Suppressor macrophage treated with lipopolysaccharide for 1 hour (primary cell): ENCODE data around the gene NOA1.
"Not testable (repeated sequence)": the region's sequence is repeated elsewhere in the genome, so short reads cannot be mapped to it uniquely, and the experiment has no call there.

Source experiments
- DNase-seq, 3 donors: peaks; one replicate each; pipeline ENCODE4 v3.0.0-alpha.2; 2020 to 2022

The NOA1 gene

DNA sequence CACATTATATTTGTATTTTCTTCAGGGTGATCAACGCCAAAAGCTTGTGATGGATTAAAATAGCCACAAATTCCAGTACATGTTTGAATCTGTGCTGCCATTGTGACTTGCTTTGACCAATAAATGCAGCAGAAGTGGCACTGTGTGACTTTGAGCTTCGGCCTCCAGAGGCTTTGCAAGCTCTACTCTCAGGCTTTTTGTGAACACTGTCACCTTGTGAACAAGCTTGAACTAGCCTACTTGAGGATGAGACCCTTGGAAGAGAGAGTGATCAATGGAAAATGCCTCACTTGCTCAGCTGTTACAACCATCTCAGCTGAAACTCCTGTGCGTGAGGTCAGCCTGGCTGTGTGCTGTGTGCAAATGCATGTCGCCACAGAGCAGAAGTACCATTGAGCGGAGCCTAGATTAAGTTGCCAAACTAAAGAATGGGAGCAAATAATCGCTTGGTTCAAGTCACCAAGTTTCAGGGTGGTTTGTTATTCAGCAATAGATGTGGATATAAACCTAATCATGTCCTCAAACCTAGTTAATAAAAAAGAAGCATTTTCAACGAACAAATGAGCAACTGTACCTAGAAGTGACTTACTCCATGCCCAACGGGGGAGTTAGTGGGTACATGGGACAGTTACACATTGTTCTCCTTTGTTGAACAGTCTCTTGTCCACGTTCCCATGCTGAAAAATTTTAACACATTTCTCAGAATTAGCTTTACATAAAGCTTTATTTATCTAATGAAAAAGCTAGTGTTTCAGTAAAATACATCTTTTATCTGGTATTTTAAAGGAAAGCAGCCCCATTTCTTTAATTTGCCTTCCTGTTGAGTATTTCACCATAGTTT, 23.5 kb downstream of the NOA1 start:
- DNase-seq: no peak

DNA sequence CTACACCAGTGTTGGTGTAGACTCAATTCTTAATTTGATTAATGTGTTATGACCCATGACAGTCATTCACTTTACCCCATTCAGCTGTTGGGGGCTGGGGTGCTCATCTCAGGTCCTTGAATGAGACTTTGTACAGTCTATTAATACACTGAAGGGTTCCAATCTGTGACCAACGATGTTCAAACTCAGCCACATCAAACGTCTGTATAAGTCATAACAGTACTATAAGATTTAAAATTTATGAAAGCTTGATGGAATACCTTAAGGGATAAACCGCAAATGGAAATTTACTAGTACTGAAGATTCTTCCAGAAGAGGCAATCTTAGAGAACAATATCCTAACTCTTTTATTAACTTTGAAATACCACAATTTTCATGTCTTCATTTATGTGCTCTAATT, 36.0 kb downstream of the NOA1 start:
- DNase-seq: no peak

DNA sequence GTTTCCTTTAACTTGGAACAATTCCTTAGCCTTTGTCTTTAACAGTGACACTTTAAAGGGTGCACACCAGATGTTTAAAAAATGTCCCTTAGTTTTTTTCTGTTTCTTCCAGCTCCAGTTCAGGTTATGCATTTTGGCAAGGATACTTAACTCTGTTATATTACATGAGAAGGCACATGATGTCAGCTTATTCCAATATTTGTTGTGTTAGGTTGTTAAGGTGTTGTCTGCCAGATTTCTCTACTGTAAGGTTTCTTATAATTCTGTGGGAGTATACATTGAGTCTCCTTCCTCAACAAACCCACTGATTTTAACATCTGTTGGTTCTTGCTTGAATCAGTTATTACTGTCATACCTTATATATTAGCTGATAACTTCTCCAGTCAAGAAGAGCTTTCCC, 36.4 kb downstream of the NOA1 start:
- DNase-seq: no peak

DNA sequence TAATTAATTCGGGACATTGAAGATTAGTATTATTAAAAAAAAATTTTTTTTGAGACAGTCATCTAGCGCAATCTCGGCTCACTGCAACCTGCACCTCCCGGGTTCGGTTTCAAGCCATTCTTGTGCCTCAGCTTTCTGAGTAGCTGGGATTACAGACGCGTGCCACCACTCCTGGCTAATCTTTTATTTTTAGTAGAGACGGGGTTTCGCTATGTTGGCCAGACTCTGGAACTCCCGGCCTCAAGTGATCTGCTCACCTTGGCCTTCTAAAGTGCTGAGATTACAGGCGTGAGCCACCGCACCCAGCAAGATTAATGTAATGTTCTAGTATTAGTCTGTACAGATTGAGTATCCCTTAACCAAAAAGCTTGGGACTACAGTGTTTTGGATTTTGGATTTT, 37.0 kb downstream of the NOA1 start:
- DNase-seq: no peak

DNA sequence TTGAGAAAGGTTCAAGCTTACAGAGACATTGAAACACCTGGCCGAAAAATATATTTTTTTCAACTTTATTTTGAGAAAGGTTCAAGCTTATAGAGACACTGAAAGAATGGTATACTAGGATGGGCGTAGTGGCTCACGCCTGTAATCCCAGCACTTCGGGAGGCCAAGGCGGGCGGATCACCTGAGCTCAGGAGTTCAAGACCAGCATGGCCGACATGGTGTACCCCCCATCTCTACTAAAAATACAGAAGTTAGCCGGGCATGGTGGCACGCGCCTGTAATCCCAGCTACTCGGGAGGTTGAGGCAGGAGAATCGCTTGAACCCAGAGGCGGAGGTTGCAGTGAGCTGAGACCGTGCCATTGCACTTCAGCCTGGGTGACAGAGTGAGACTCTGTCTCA, 37.6 kb downstream of the NOA1 start:
- not testable (repeated sequence) for DNase-seq

DNA sequence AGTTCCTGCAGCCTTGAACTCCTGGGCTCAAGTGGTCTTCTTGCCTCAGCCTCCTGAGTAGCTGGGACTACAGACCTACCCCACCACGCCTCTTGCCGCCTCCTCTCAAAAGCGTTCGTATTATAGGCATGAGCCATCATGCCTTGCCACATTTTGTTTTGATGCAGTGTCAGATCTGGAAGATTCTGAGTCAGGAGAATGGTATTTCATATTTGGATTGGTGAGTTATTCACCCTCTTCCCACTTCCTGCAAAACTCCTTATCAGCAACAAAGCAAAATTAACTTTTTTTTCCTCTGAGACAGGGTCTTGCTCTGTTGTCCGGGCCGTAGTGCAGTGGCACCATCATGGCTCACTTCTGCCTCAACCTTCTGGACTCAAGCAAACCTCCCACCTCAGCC, 40.1 kb downstream of the NOA1 start:
- no peak for DNase-seq

DNA sequence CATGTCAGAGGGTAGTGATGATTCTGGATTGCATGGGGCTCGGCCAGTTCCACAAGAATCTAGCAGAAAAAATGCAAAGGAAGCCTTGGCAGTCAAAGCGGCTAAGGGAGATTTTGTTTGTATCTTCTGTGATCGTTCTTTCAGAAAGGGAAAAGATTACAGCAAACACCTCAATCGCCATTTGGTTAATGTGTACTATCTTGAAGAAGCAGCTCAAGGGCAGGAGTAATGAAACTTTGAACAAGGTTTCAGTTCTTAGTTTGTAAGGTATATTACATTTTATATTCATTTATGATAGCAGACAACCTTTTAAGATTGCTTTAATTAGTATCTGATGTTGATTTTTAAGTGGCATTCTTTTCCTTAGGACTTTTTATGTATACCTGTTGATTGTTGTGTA, 45.5 kb downstream of the NOA1 start:
- DNase-seq: no peak

DNA sequence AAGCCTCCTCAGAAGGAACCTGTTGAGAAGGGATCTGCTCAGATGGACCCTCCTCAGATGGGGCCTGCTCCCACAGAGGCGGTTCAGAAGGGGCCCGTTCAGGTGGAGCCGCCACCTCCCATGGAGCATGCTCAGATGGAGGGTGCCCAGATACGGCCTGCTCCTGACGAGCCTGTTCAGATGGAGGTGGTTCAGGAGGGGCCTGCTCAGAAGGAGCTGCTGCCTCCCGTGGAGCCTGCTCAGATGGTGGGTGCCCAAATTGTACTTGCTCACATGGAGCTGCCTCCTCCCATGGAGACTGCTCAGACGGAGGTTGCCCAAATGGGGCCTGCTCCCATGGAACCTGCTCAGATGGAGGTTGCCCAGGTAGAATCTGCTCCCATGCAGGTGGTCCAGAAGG, 46.8 kb downstream of the NOA1 start:
- DNase-seq: no peak

DNA sequence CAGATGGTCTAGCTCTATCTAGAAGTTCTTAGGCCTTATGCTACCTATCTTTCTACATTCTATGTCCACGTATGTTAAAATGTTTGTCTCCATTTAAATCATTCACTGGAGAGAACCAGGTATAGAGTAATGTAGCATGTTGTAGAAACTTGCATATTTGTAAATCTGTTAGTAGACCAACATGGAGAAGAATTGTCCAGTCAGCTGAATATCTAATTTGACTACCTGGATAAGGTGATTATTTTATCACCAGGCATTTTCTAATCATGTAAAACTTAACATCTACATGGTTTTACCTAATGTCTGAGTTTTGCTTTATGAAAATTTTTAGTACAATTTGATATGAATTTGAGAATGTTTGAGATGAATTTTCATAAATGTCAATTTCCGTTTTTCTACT, 50.2 kb downstream of the NOA1 start:
- DNase-seq: no peak

DNA sequence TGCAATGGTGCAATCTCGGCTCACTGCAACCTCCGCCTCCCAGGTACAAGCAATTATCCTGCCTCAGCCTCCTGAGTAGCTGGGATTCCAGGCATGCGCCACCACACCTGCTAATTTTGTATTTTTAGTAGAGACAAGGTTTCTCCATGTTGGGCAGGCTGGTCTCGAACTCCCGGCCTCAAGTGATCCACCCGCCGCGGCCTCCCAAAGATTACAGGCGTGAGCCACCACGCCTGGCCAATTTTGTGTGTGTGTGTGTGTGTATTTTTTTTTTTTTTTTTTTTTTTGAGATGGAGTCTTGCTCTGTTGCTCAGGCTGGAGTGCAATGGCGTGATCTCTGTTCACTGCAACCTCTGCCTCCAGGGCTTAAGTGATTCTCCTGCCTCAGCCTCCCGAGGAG, 62.4 kb downstream of the NOA1 start:
- not testable (repeated sequence) for DNase-seq

DNA sequence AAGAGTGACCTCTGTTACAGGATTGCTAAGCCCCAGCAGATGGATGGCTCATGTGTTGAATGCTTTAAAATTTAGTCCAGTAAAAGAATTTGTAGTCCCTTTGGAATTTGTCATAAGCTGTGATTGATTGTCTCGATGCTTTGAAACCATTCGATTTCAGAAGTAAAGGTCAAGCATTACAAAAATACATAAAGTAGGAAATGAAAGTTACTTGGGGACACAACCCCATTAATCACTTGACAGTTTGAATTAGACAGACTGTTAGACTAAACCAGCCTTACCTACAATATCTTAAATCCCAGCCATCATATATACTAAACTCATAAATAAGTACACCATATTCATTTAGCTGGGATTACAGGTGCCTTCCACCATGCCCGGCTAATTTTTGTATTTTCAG, 63.1 kb downstream of the NOA1 start:
- DNase-seq: no peak
